NCI-H345 treated with DMSO at 0.1 percent for 48 hours (cell line): Measurements from ENCODE around the gene BSG.
"Not testable (repeated sequence)": the region's sequence is repeated elsewhere in the genome, so short reads cannot be mapped to it uniquely, and the experiment has no call there.

Experiments
- DNase-seq: peaks from one replicate; lab custom pipeline; 2025; ENCODE audit not compliant: unreplicated experiment; lab: John Stamatoyannopoulos, UW

BSG gene

DNA sequence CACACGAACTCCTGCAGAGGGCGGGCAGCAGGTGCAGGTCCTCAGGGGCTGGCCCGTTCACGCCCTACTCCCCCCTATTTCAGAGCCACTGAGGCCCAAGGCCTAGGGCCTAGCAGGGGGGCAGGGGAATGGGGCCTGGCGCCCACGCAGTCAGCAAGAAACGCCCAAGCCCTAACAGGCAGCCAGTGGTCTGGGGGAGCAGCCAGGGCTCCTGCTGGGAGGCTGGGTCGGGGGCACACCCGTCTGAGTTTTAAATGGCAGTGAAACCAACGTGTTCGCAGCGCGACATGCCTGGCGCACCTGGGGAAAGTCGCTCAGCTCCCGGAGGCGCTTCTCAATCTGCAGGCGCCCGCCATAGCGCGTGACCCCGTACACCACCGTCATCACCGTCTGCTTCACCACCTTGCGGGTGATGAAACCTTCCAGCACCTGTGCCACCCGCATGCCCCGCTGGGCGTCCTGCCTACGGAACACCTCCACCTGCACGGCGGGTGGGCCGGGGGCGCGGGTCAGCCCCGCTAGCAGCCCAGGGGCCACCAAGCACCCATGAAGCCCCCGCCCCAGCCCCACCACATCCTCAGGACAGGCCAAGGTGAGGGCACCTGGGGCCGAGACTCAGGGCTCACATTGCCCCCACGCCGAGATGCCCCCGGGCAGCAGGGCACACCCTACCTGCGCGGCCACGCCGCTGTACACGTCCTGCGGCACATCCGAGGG lies 47.0 kb downstream of the BSG start:
- DNase-seq = no peak

DNA sequence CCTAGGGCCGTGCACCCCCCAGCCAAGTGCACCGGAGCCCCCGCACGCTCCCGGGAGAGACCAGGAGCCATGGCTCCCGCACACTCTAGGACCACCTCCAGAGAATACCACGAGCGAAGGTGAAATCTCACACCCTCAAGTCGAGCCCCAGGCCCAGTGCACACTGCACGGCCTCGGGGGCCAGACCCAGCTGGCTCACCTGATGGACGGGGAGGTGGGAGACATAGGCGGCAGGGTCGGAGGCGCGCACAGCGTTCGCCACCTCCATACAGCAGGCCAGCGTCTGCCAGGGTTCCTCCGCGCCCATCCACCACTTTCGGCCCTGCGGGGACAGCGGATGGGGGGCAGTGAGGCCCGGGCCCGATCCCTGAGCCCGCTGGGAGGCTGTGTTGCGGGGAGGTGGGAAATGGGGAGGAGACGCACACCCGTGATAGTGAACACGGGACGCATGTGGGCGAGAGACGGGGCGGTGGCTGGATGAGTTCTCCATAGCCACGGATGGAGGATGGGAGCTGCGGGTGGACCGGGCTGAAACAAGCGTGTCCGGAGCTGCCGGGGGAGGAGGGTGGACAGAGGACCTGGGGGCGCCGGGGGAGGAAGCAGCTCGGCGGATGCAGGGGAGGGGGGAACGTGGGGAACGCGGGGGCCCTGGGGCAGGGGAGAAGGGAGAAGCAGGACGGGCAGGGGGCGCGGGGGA lies 47.9 kb downstream of the BSG start:
- no peak for DNase-seq

DNA sequence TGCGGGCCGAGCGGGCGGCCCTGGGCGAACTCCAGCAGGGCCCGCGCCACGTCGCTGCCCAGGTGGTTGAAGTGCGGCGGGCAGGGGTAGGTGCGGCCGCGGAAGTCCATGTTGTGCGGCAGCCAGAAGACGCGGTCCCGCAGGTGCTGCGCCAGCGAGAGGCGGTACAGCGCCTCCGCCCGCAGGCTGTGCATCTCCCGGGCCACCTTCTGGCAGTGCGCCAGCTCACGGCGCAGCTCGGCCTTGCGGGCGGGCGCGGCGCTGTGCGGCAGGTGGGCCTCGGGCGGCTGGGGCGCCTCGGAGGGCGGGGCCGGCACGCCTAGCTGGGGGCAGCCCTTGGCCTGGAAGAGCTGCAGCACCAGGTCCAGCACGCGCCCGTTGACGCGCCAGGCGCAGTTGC lies 48.8 kb downstream of the BSG start:
- not testable (repeated sequence) for DNase-seq

DNA sequence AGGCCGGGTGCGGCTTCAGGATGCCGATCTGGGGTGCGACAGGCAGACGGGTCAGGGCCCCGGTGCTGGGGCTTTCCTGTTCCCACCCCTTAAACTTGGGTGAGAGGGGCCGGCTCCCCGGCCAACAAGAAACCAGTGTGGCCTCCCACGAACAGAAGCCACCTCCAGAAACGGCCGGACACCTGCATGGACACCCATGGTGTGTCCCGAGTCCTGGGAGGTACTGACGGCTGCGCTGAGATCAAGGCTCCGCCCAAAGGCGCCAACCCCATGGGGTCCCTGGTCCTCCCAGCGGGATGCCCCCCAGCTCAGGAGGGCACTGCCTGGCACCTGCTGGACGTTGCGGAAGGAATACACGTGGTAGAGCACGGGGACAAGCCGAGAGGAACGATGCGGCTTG lies 49.4 kb downstream of the BSG start:
- no peak for DNase-seq

DNA sequence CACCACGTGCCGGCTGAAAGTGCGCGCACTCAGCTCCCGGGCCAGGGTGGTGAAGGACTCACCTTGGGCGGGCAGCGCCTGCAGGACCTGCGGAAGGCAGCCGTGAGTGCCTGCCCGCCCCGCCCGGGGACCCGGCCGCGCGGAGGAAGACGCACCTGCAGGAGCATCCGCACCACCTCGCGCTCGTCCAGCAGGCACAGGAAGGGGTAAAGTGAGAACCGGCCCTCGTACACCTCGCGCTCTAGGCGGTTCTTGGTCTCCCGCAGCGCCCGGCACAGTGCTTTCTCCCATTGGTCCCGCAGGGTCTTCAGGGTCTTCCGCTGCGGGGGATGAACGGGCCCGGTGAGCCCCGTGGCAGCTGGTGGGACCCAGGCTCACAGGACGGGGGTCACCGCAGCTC lies 50.3 kb downstream of the BSG start:
- DNase-seq = no peak

DNA sequence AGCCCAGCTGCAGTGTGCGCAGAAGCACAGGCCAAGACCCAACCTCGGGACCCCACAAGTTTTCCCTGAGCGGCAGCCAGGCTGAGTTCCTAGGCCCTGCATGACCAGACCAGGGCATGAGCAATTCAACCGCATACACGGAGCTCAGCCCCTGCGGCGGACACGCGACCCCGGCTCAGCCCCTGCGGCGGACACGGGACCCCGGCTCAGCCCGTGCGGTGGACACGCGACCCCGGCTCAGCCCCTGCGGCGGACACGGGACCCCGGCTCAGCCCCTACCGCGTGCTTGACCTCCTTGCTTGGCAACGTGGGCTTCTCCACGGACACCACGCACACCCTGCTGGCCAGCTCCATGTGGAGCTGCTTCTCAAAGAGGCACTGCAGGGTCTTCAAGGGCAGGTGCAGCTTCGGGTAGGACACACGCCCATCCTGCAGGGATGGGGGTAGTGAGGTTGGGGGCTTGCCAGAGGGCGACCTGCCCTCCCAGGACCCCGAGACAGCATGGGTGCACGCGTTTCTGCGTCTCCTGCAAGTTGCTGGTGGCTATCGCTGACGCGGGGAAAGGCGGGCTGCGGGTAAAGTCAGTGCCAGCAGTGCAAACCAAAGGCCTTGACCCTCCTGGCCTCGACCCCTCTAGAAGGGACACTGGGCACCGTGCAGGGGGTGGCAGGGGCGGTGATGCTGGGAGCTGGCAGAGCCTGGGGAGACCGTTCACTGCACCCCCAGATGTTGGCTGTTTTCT lies 51.0 kb downstream of the BSG start:
- no peak for DNase-seq

DNA sequence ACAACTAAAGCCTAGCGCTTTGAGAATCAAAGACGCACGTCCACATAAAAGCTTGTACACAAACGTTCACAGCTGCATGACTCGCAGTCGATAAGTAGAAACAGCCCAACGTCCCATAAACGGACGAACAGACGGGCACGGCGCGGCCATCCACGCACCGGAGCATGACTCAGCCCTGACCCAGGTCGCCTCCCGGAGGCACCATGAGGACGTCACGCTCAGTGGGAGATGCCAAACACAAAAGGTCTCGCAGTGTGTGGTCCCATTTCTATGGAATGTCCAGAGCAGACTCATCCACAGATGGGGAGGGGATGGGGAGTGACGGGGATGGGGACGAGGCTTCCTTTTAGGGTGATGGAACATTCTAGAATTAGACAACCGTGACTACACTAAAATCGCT lies 51.6 kb downstream of the BSG start:
- no peak for DNase-seq

DNA sequence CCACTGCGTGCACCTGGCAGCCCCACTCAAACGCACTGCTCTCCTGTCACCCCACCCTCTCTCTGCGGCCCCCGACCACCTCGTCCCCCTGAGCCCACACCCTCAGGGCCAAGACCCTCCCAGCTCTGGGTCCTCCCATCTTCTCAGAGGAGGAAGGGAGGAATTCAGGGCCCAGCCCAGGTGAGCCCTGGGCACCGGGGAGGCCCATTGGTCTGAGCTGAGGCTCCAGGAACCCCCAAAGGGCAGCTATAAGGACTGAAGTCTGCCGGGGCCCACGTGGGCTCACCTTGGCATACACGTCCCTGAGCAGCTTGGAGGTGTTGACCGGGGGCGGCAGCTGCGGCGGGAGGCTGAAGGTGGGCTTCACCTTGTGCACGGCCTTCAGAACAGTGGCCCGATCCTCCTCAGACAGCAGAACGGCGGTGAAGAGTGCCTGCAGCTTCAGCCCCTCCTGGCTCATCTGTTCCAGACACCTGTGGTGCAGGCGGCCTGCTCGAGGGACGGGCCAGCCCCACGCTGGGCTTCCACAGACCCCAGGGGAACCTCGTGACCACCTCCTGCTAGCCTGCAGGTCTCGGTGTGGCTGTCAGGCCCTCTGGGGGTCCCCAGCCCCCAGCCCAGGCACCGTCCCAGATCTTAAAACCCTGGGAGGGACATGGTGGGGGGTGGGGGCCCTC lies 52.2 kb downstream of the BSG start:
- no peak for DNase-seq

DNA sequence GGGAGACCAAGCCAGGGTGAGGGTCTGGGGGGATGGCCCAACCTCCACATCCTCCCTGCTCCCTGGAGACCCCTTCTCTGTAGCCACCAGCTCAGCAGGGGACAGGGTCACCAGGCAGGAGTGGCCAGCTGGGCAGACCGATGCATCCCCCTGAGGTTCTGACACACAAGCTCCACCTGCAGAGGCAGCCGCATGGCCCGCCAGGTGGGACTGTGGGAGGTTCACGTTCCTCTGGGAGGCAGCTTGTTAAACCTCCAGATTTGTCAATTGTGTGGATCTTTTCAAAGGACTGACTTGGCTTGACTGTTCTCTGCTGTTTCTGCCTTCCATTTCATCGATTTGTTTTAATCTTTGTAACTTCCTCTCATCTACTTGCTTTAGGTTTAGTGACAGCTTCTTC lies 52.9 kb downstream of the BSG start:
- DNase-seq = no peak

DNA sequence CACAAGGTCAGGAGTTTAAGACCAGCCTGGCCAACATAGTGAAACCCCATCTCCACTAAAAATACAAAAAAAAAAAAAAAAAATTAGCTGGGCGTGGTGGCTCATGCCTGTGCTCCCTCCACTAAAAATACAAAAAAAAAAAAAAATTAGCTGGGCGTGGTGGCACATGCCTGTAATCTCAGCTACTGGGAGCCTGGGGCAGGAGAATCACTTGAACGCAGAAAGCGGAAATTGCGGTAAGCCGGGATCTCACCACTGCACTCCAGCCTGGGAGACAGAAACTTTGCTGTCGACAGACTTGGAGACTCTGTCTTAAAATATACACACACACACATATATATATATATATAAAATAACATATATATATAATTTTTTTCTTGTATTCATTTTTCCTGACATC lies 54.2 kb downstream of the BSG start:
- not testable (repeated sequence) for DNase-seq

DNA sequence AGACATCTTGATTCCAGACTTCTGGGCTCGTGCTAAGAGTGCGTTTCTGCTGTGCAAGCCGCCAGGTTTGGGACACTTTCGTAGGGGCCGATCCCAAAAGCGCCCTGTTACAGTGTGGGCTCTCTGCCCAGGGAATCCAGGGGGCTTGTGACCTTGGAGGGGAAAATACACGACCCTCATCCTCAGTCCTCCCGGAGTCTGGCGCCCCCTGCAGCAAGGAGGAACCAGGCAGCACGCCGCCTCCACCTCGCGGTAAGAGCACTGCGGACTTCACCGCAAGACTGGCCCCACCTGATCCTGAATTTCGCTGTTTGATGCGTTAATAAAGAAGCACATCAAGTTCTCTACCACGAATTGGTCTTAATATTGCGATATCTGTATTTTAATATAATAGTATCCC lies 55.8 kb downstream of the BSG start:
- no peak for DNase-seq

DNA sequence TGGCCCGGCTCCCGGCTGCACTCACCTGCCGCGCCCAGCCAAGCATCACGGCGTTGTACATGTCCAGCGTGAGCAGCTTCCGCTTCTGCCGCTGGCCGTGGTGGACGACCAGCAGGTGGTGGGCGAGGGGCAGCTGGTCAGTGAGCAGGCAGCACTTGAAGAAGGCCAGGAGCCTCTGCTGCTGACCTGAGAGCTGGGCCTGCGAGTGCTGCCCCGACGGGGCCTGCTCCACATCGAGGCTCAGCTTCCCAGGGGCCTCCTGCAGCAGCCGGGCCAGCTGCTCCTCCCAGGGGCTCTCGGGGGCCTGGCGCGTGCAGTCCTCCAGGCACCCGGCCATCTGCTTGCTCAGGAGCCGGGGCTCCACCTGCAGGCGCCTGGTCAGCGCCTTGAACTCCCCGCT lies 57.1 kb downstream of the BSG start:
- not testable (repeated sequence) for DNase-seq

DNA sequence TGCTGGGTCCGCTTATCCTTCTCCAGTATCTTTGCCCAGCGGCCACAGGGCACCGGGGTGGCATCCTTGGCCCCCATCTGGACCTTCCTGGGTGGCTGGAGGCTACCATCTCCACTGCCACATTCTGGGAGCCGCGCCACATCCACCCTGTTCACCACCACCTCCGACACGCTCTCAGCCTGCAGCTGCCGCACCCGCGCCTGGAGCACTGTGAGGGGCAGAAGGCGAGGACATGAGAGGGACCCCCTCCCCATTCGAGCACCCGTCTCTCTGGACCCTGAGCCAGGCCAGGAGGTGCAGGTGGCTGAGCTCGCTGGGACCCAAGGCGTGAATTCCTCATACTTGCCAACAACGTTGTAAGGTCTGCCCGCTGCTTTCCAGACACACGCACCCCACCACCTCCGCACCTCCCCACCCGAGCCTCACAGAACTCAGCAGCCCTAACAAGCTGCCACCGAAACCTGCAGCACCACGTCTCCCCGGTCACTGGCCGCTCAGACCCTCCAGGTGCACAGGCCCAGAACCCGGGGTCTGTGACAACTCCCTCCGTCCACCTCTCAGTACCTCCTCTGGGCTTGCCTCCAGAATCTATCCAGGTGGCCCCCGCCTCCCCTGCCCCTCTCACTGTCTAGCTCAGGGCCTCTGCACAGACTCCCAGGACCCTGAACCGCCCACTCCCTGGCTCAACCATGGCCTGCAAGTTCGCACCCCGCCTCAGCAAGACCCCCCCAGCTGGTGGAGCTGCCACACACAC lies 57.7 kb downstream of the BSG start:
- DNase-seq = no peak

DNA sequence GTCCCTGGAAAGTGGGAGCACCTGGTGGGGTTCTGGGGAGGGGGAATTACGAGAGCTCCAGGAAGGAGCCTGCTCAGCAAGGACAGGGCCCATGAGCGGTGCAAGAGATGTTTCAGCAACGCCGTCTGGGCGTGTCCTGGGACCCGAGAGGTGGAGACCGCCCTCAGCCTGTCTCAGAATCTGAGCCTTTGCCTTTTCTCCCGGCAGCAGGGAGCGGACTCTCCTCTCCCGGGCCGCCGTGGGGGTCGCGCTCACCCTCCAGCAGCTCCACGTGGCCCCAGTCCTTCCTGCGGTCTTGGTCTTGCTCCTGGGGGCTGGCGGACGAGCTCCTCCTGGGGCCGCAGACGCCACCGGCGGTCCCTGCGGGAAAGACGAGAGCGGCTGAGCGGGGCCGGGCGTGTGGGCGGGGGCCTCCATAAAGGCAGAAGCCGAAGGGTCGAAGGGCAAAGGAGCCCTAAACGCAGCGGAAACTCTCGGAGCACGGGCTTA lies 60.2 kb downstream of the BSG start:
- DNase-seq = no peak
